Activated CD8-positive, alpha-beta T cell treated with anti-CD3 and anti-CD28 coated beads for 36 hours (primary cell): ENCODE measurements around the gene IRX5. TPM values are rescaled to one million over a fixed set of nuclear protein-coding genes. Genes with fewer than 3 reads are reported as not detected.

Experiments used
- ATAC-seq: fragments of 200-7000 bp; cut with Tn5 transposase; one replicate; pipeline ENCODE4 v1.10.0; 2021; ENCODE audit warnings: mild to moderate bottlenecking, moderate library complexity
- CTCF ChIA-PET: fragments of 350-600 bp; sonication (Branson Sonifier 250); formaldehyde crosslinking; loops from one replicate; lab custom pipeline; 2021; ENCODE audit warnings: antibody characterized with exemption; lab: Charles Lee
- POLR2A ChIA-PET: fragments of 350-600 bp; sonication (Branson Sonifier 250); formaldehyde crosslinking; loops from one replicate; lab custom pipeline; 2021; ENCODE audit warnings: antibody characterized with exemption; lab: Charles Lee
- DNase-seq: peaks from one replicate; pipeline ENCODE4 v3.0.0-alpha.2; 2020
- H3K27ac Mint-ChIP-seq: one replicate; pipeline ENCODE4 v1.8.0; 2021; ENCODE audit warnings: mild to moderate bottlenecking, mixed read lengths
- H3K27me3 Mint-ChIP-seq: one replicate; pipeline ENCODE4 v1.8.0; 2021; ENCODE audit warnings: mixed read lengths
- H3K36me3 Mint-ChIP-seq: one replicate; pipeline ENCODE4 v1.8.0; 2021; ENCODE audit warnings: low read depth, mixed read lengths
- H3K4me1 Mint-ChIP-seq: one replicate; pipeline ENCODE4 v1.8.0; 2021; ENCODE audit warnings: low read depth, mixed read lengths
- H3K4me3 Mint-ChIP-seq: one replicate; pipeline ENCODE4 v1.8.0; 2021; ENCODE audit warnings: mild to moderate bottlenecking, moderate library complexity, mixed read lengths
- H3K9me3 Mint-ChIP-seq: one replicate; pipeline ENCODE4 v1.8.0; 2021; ENCODE audit warnings: mixed read lengths
- CTCF ChIP-seq: fragments of 200-600 bp; IDR thresholded peaks from one replicate; pipeline ENCODE4 v1.8.0; 2022; ENCODE audit warnings: antibody characterized with exemption, mild to moderate bottlenecking
- intact Hi-C: fragments of 100-400 bp; cut with micrococcal nuclease; formaldehyde crosslinking; loops from one replicate; pipeline ENCODE4 v1.10.0; 2022
- total RNA-seq, 2 experiments: library from RNA; stranded (reverse); gene quantifications; one replicate each; pipeline ENCODE4 v1.2.3, GENCODE V29; 2021

The IRX5 gene
- under 1 TPM; 0.14 to 0.34 TPM for total RNA-seq

- H3K4me1 Mint-ChIP-seq, result peaks cover 37% of the 10 kb centered on the region
- H3K9me3 Mint-ChIP-seq, result no peaks in the 10 kb centered on the region
- peaks cover 10% of the 10 kb centered on the region for H3K36me3 Mint-ChIP-seq
- peak; percentile 49 for DNase-seq
- ChIA-PET POLR2A (no interaction called here), CTCF (interaction anchor here (1.4 kb wide), 1 partner anchor 1039 kb away, joined by 3 read pairs; no protein-coding TSS in a partner anchor)
- H3K27me3 Mint-ChIP-seq, result peaks cover 64% of the 10 kb centered on the region
- no peak for TF ChIP-seq CTCF
- no peak within 1 kb of the TSS for H3K27ac Mint-ChIP-seq
- no peak for ATAC-seq
- intact Hi-C loops, result no loop called here
- peak within 1 kb of the TSS; percentile 69 for H3K4me3 Mint-ChIP-seq
These were observed at the start of gene IRX5 for GRCh38 chr16:54930005-54930868. IRX5 (plus strand) TSS chr16:54930865; CDS start chr16:54931199, 334 bp downstream.

GRCh38 chr16:54882556-54882955 is 48.1 kb upstream of the IRX5 start:
- H3K36me3 Mint-ChIP-seq, result no peaks in the 10 kb centered on the region
- H3K4me1 Mint-ChIP-seq, result no peaks in the 10 kb centered on the region

GRCh38 chr16:54883358-54883757 is 47.3 kb upstream of the IRX5 start:
- ChIA-PET CTCF (no interaction called here), POLR2A (no interaction called here)
- no peaks in the 10 kb centered on the region for H3K4me1 Mint-ChIP-seq
- no peaks in the 10 kb centered on the region for H3K36me3 Mint-ChIP-seq
- peaks cover 6% of the 10 kb centered on the region for H3K9me3 Mint-ChIP-seq
- TF ChIP-seq CTCF, result no peak
- H3K4me3 Mint-ChIP-seq, result no peak overlapping the region
- ATAC-seq (no peak), DNase-seq (no peak)
- H3K27ac Mint-ChIP-seq, result no peak overlapping the region
- intact Hi-C loops, result no loop called here
- H3K27me3 Mint-ChIP-seq, result peaks cover 7% of the 10 kb centered on the region

More at GRCh38 chr16:54882556-54882955, 48.1 kb upstream of the IRX5 start:
- H3K27me3 Mint-ChIP-seq, result peaks cover 7% of the 10 kb centered on the region
- ATAC-seq, result no peak
- peaks cover 6% of the 10 kb centered on the region for H3K9me3 Mint-ChIP-seq
- intact Hi-C loops, result no loop called here
- ChIA-PET POLR2A (no interaction called here), CTCF (no interaction called here)
- no peak overlapping the region for H3K4me3 Mint-ChIP-seq
- TF ChIP-seq CTCF, result no peak
- DNase-seq, result no peak
- H3K27ac Mint-ChIP-seq, result no peak overlapping the region

- POLR2A ChIA-PET, result interaction anchor here (0.5 kb wide), 1 partner anchor 258 kb away, joined by 3 read pairs; no protein-coding TSS in a partner anchor
- Mint-ChIP-seq H3K4me1 (no peaks in the 10 kb centered on the region), H3K4me3 (no peak overlapping the region), H3K27me3 (peaks cover 5% of the 10 kb centered on the region), H3K36me3 (no peaks in the 10 kb centered on the region), H3K9me3 (peaks cover 2% of the 10 kb centered on the region), H3K27ac (no peak overlapping the region)
- no peak for ATAC-seq
- no peak for TF ChIP-seq CTCF
- DNase-seq, result no peak
- CTCF ChIA-PET, result no interaction called here
- intact Hi-C loops, result no loop called here
These were observed 44.6 kb upstream of the IRX5 start for GRCh38 chr16:54886078-54886477.

GRCh38 chr16:54890381-54890780 is 40.3 kb upstream of the IRX5 start:
- H3K27ac Mint-ChIP-seq, result no peak overlapping the region
- ATAC-seq (no peak), DNase-seq (no peak)
- ChIA-PET CTCF (no interaction called here), POLR2A (no interaction called here)
- intact Hi-C loops, result no loop called here
- no peak overlapping the region for H3K4me3 Mint-ChIP-seq
- H3K4me1 Mint-ChIP-seq, result no peaks in the 10 kb centered on the region
- TF ChIP-seq CTCF, result no peak
- no peaks in the 10 kb centered on the region for H3K9me3 Mint-ChIP-seq
- no peaks in the 10 kb centered on the region for H3K27me3 Mint-ChIP-seq
- no peaks in the 10 kb centered on the region for H3K36me3 Mint-ChIP-seq
